Body of pancreas (tissue), 4 donors: ENCODE measurements around the gene ZNF888.

Experiments
- POLR2A ChIP-seq, 3 donors: fragments of 450-650 bp; IDR thresholded peaks; one replicate each; pipeline ENCODE4 v1.6.1; 2016; ENCODE audit warnings: antibody characterized with exemption in 3 of 3, mild to moderate bottlenecking in 2 of 3
- TF ChIP-seq, protein P1 (sequence below), 7 experiments: fragments of 450-650 bp in 4 of 7; fragments of 200-600 bp in 3 of 7; sonication (generic) in 3 of 7; IDR thresholded peaks; one replicate each; pipeline ENCODE4 v1.5.1; 2016 to 2019; ENCODE audit warnings: antibody characterized with exemption in 7 of 7

DNA sequence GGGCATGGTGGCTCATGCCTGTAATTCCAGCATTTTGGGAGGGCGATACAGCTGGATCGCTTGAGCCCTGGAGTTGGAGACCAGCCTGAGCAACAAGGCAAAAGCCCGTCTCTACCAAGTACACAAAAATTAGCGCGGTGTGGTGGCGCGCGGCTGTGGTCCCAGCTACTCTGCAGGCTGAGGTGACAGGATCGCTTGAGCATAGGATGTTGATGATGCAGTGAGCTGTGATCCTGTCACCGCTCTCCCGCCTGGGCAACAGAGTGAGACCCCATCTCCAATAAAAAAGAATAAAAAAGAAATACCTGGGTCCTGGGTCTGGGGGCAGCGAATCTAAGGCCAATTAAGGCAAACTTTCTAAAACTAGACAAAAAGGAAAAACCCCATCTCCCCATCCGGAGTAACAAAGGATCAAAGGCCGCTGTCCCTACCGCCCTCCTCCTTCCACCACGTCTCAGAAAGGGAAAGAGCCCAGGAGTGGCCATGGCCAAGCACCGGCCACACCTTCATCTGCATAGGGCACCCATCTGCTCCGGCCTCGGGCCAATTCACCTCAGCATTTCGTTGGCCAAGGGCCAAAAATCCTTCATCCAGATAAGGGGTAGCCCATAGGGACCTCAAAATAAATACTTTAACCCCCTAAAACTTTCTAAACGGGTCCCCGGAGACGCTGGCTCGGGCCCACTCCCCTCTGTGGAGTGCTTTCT lies 26.6 kb downstream of the ZNF888 start:
- no peak for TF ChIP-seq POLR2A (IDR thresholded peaks at IDR 0.05)
- TF ChIP-seq, protein P1, sequence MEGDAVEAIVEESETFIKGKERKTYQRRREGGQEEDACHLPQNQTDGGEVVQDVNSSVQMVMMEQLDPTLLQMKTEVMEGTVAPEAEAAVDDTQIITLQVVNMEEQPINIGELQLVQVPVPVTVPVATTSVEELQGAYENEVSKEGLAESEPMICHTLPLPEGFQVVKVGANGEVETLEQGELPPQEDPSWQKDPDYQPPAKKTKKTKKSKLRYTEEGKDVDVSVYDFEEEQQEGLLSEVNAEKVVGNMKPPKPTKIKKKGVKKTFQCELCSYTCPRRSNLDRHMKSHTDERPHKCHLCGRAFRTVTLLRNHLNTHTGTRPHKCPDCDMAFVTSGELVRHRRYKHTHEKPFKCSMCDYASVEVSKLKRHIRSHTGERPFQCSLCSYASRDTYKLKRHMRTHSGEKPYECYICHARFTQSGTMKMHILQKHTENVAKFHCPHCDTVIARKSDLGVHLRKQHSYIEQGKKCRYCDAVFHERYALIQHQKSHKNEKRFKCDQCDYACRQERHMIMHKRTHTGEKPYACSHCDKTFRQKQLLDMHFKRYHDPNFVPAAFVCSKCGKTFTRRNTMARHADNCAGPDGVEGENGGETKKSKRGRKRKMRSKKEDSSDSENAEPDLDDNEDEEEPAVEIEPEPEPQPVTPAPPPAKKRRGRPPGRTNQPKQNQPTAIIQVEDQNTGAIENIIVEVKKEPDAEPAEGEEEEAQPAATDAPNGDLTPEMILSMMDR (IDR thresholded peaks at IDR 0.05) = no peak
